ENCODE measurements around the gene GRID1. TPM values are rescaled to one million over a fixed set of nuclear protein-coding genes. Genes with fewer than 3 reads are reported as not detected.

GRID1 gene
- total RNA-seq, 1 donor from 2014 or later, result 7.1 TPM

- DNase-seq (ENCODE audit: extremely low spot score in 2 of 2), result no peak
- TF ChIP-seq POLR2A (IDR thresholded peaks at IDR 0.05) (no peak), POLR2AphosphoS5 (IDR thresholded peaks at IDR 0.05; ENCODE audit: insufficient read depth in 1 of 2, low read depth in 1 of 2) (no peak)
- no peaks in the 10 kb centered on the region for H3K27me3 ChIP-seq
- intact Hi-C loops (cut with DNase I), result no loop called here
- H3K4me1 ChIP-seq, result peaks cover 11% of the 10 kb centered on the region
- H3K4me3 ChIP-seq, result no peak overlapping the region
- H3K36me3 ChIP-seq, result no peaks in the 10 kb centered on the region
- H3K9me3 ChIP-seq, result no peaks in the 10 kb centered on the region
- no peak overlapping the region for H3K27ac ChIP-seq
These were observed 45.4 kb upstream of the GRID1 start for GRCh38 chr10:86411852-86412560.

GRCh38 chr10:86411281-86411841 is 44.8 kb upstream of the GRID1 start:
- H3K9me3 ChIP-seq, result no peaks in the 10 kb centered on the region
- intact Hi-C loops (cut with DNase I), result no loop called here
- H3K4me3 ChIP-seq, result no peak overlapping the region
- H3K36me3 ChIP-seq, result no peaks in the 10 kb centered on the region
- no peak for DNase-seq (ENCODE audit: extremely low spot score in 2 of 2)
- H3K27me3 ChIP-seq, result no peaks in the 10 kb centered on the region
- peak overlapping the region; percentile 11 for H3K27ac ChIP-seq
- TF ChIP-seq POLR2A (IDR thresholded peaks at IDR 0.05) (no peak), POLR2AphosphoS5 (IDR thresholded peaks at IDR 0.05; ENCODE audit: insufficient read depth in 1 of 2, low read depth in 1 of 2) (peak in 1 of 2 donors; percentile 36)
- H3K4me1 ChIP-seq, result peaks cover 11% of the 10 kb centered on the region

GRCh38 chr10:86410542-86411124 is 44.0 kb upstream of the GRID1 start:
- peak overlapping the region; percentile 11 for H3K27ac ChIP-seq
- H3K4me1 ChIP-seq, result peaks cover 11% of the 10 kb centered on the region
- H3K36me3 ChIP-seq, result no peaks in the 10 kb centered on the region
- intact Hi-C loops (cut with DNase I), result no loop called here
- DNase-seq (ENCODE audit: extremely low spot score in 2 of 2), result no peak
- H3K27me3 ChIP-seq, result no peaks in the 10 kb centered on the region
- no peak overlapping the region for H3K4me3 ChIP-seq
- no peak for TF ChIP-seq POLR2AphosphoS5 (IDR thresholded peaks at IDR 0.05; ENCODE audit: insufficient read depth in 1 of 2, low read depth in 1 of 2)
- no peak for TF ChIP-seq POLR2A (IDR thresholded peaks at IDR 0.05)
- no peaks in the 10 kb centered on the region for H3K9me3 ChIP-seq

GRCh38 chr10:86409183-86409582 is 42.6 kb upstream of the GRID1 start:
- H3K27me3 ChIP-seq, result no peaks in the 10 kb centered on the region
- peaks cover 11% of the 10 kb centered on the region for H3K4me1 ChIP-seq
- no peaks in the 10 kb centered on the region for H3K9me3 ChIP-seq
- no peak overlapping the region for H3K4me3 ChIP-seq
- H3K27ac ChIP-seq, result no peak overlapping the region
- DNase-seq (ENCODE audit: extremely low spot score in 2 of 2), result no peak
- TF ChIP-seq POLR2A (IDR thresholded peaks at IDR 0.05) (no peak), POLR2AphosphoS5 (IDR thresholded peaks at IDR 0.05; ENCODE audit: insufficient read depth in 1 of 2, low read depth in 1 of 2) (no peak), CTCF (IDR thresholded peaks at IDR 0.05) (no peak)
- intact Hi-C loops (cut with DNase I), result loop anchor here (10.0 kb wide), 2 partner anchors 176 to 506 kb away; no protein-coding TSS in a partner anchor
- H3K36me3 ChIP-seq, result no peaks in the 10 kb centered on the region

GRCh38 chr10:86403183-86403797 is 36.7 kb upstream of the GRID1 start:
- Histone ChIP-seq H3K27me3 (no peaks in the 10 kb centered on the region), H3K9me3 (no peaks in the 10 kb centered on the region), H3K36me3 (no peaks in the 10 kb centered on the region), H3K4me1 (peaks cover 33% of the 10 kb centered on the region), H3K4me3 (no peak overlapping the region), H3K27ac (no peak overlapping the region)
- DNase-seq (ENCODE audit: extremely low spot score in 2 of 2), result no peak
- TF ChIP-seq POLR2AphosphoS5 (IDR thresholded peaks at IDR 0.05; ENCODE audit: insufficient read depth in 1 of 2, low read depth in 1 of 2), result no peak
- no peak for TF ChIP-seq CTCF (IDR thresholded peaks at IDR 0.05)
- no peak for TF ChIP-seq POLR2A (IDR thresholded peaks at IDR 0.05)
- intact Hi-C loops (cut with DNase I), result loop anchor here (10.0 kb wide), 2 partner anchors 182 to 512 kb away; no protein-coding TSS in a partner anchor

- no peak for DNase-seq (ENCODE audit: extremely low spot score in 2 of 2)
These were observed 35.8 kb upstream of the GRID1 start for GRCh38 chr10:86402283-86402941.

More at GRCh38 chr10:86402283-86402941, 35.8 kb upstream of the GRID1 start:
- Histone ChIP-seq H3K27me3 (no peaks in the 10 kb centered on the region), H3K4me3 (no peak overlapping the region), H3K4me1 (peaks cover 33% of the 10 kb centered on the region), H3K27ac (no peak overlapping the region), H3K36me3 (no peaks in the 10 kb centered on the region), H3K9me3 (no peaks in the 10 kb centered on the region)
- TF ChIP-seq CTCF (IDR thresholded peaks at IDR 0.05) (no peak), POLR2AphosphoS5 (IDR thresholded peaks at IDR 0.05; ENCODE audit: insufficient read depth in 1 of 2, low read depth in 1 of 2) (no peak), POLR2A (IDR thresholded peaks at IDR 0.05) (no peak)
- intact Hi-C loops (cut with DNase I), result loop anchor here (10.0 kb wide), 2 partner anchors 182 to 512 kb away; no protein-coding TSS in a partner anchor
